Activated CD4-positive, alpha-beta T cell treated with anti-CD3 and anti-CD28 coated beads, Interleukin-2, amount 50 U/mL, for 4 hours (primary cell): ENCODE data around the gene AQP2.

ENCODE experiments used
- DNase-seq, 2 experiments: peaks; one replicate each; pipeline ENCODE4 v3.0.0-alpha.2; 2020

The AQP2 gene

GRCh38 chr12:49920915-49921286 is 29.6 kb upstream of the AQP2 start:
- no peak for DNase-seq

- DNase-seq = no peak
These were observed 29.2 kb upstream of the AQP2 start for GRCh38 chr12:49921299-49921698.

GRCh38 chr12:49921936-49922335 is 28.6 kb upstream of the AQP2 start:
- DNase-seq = no peak

- no peak for DNase-seq
These were observed 28.0 kb upstream of the AQP2 start for GRCh38 chr12:49922349-49923034.

GRCh38 chr12:49923035-49923644 is 27.4 kb upstream of the AQP2 start:
- no peak for DNase-seq

GRCh38 chr12:49923880-49924556 is 26.5 kb upstream of the AQP2 start:
- no peak for DNase-seq

- DNase-seq = no peak
These were observed 25.8 kb upstream of the AQP2 start for GRCh38 chr12:49924628-49925246.

GRCh38 chr12:49925433-49926204 is 24.9 kb upstream of the AQP2 start:
- DNase-seq = no peak

- DNase-seq = no peak
These were observed 22.1 kb upstream of the AQP2 start for GRCh38 chr12:49928471-49928870.

- no peak for DNase-seq
These were observed 21.0 kb upstream of the AQP2 start for GRCh38 chr12:49929581-49929980.

- no peak for DNase-seq
These were observed 19.8 kb upstream of the AQP2 start for GRCh38 chr12:49930515-49931288.

- no peak for DNase-seq
These were observed 18.5 kb upstream of the AQP2 start for GRCh38 chr12:49932023-49932422.

GRCh38 chr12:49932533-49933130 is 17.9 kb upstream of the AQP2 start:
- no peak for DNase-seq

GRCh38 chr12:49933796-49934195 is 16.7 kb upstream of the AQP2 start:
- DNase-seq = no peak

- DNase-seq = no peak
These were observed 16.0 kb upstream of the AQP2 start for GRCh38 chr12:49934505-49934904.

- no peak for DNase-seq
These were observed 13.6 kb upstream of the AQP2 start for GRCh38 chr12:49936925-49937324.

- no peak for DNase-seq
These were observed 12.8 kb upstream of the AQP2 start for GRCh38 chr12:49937639-49938300.

GRCh38 chr12:49939307-49939706 is 11.2 kb upstream of the AQP2 start:
- no peak for DNase-seq

GRCh38 chr12:49939707-49940106 is 10.8 kb upstream of the AQP2 start:
- DNase-seq = no peak

- DNase-seq = no peak
These were observed 8.7 kb upstream of the AQP2 start for GRCh38 chr12:49941556-49942511.
